ENCODE results near the gene LNX1. TPM values are rescaled to one million over a fixed set of nuclear protein-coding genes. Genes with fewer than 3 reads are reported as not detected.

LNX1 gene
- total and polyA plus RNA-seq, 2 donors (not counting 3 experiments of a cell fraction or from before 2014, with no cell fraction given) = 0.72 to 1.3 TPM

DNA sequence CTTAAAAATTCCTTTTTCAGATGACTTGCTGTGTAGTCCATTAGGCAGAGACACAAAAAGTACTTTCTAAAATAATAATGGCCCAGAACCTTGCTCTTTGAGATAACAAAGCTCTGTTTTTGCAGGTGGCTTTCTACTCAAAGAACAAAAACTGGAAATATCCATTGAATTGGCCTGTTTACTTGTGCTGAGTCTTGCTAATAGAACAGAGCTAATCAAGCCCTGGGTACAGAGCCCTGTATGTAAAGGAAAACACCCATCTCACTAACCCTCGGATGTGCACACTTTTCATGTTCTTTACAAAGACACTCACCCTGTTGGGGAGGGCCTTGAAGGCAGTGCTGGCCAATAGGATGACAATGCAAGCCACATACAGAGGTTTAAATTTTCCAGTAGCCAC lies 27.0 kb upstream of the LNX1 start:
- Histone ChIP-seq H3K4me3 (replicated peaks in 1 of 3; ENCODE audit: insufficient read depth in 1 of 3, low read depth in 1 of 3, low read length in 3 of 3) (no peak overlapping the region), H3K36me3 (ENCODE audit: control insufficient read depth in 2 of 2, extremely low read depth in 1 of 2, insufficient read depth in 2 of 2, low read length in 2 of 2) (no peaks in the 10 kb centered on the region), H3K27ac (ENCODE audit: insufficient read depth, low read depth, low read length) (no peak overlapping the region), H3K9me1 (replicated peaks; ENCODE audit: control insufficient read depth, extremely low read depth, insufficient read depth, low read length) (no peaks in the 10 kb centered on the region), H3K9ac (replicated peaks; ENCODE audit: extremely low read depth, insufficient read depth, low read length) (no peak overlapping the region), H3K9me3 (replicated peaks; ENCODE audit: control insufficient read depth, insufficient read depth, low read length) (no peaks in the 10 kb centered on the region), H3K4me1 (ENCODE audit: control insufficient read depth, extremely low read depth, insufficient read depth, low read length) (no peaks in the 10 kb centered on the region), H4K20me1 (replicated peaks; ENCODE audit: control insufficient read depth, extremely low read depth, insufficient read depth, low read length) (no peaks in the 10 kb centered on the region), H3K79me2 (ENCODE audit: control insufficient read depth, insufficient read depth, low read length) (no peaks in the 10 kb centered on the region), H3K27me3 (ENCODE audit: control insufficient read depth in 2 of 2, insufficient read depth in 2 of 2, low read length in 2 of 2) (peaks cover 2% of the 10 kb centered on the region in 2 experiments), H3K4me2 (ENCODE audit: insufficient read depth, low read length) (no peak overlapping the region), H2AFZ (ENCODE audit: low read depth, low read length) (no peak overlapping the region)
- dilution Hi-C loops (cut with MboI; ENCODE audit: extremely low pct_ligation_motif_present, low sequenced_read_pairs) = no loop called here
- TF ChIP-seq, protein P1, sequence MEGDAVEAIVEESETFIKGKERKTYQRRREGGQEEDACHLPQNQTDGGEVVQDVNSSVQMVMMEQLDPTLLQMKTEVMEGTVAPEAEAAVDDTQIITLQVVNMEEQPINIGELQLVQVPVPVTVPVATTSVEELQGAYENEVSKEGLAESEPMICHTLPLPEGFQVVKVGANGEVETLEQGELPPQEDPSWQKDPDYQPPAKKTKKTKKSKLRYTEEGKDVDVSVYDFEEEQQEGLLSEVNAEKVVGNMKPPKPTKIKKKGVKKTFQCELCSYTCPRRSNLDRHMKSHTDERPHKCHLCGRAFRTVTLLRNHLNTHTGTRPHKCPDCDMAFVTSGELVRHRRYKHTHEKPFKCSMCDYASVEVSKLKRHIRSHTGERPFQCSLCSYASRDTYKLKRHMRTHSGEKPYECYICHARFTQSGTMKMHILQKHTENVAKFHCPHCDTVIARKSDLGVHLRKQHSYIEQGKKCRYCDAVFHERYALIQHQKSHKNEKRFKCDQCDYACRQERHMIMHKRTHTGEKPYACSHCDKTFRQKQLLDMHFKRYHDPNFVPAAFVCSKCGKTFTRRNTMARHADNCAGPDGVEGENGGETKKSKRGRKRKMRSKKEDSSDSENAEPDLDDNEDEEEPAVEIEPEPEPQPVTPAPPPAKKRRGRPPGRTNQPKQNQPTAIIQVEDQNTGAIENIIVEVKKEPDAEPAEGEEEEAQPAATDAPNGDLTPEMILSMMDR (IDR thresholded peaks at IDR 0.05; ENCODE audit: extremely low read depth in 1 of 2, insufficient read depth in 1 of 2, low read depth in 1 of 2, low read length in 2 of 2) = no peak
- no peak for TF ChIP-seq MYC (IDR thresholded peaks at IDR 0.05; ENCODE audit: low read depth, low read length)
- TF ChIP-seq POLR2AphosphoS5 (IDR thresholded peaks at IDR 0.05; ENCODE audit: insufficient read depth, low read depth, low read length) = no peak
- TF ChIP-seq, protein P2, sequence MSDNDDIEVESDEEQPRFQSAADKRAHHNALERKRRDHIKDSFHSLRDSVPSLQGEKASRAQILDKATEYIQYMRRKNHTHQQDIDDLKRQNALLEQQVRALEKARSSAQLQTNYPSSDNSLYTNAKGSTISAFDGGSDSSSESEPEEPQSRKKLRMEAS (IDR thresholded peaks at IDR 0.05; ENCODE audit: insufficient read depth, insufficient read length) = no peak
- TF ChIP-seq GATA2 (IDR thresholded peaks at IDR 0.05; ENCODE audit: insufficient read depth, insufficient read length, low read depth, low read length) = no peak
- no peak for TF ChIP-seq FOS (IDR thresholded peaks at IDR 0.05; ENCODE audit: borderline replicate concordance, insufficient read depth, low read length)
- no peak for TF ChIP-seq EZH2 (IDR thresholded peaks at IDR 0.05; ENCODE audit: borderline replicate concordance, low read depth, low read length, severe bottlenecking)
- no peak for TF ChIP-seq POLR2A (IDR thresholded peaks at IDR 0.05; ENCODE audit: low read depth, low read length)
- TF ChIP-seq JUN (IDR thresholded peaks at IDR 0.05; ENCODE audit: borderline replicate concordance, insufficient read depth, insufficient read length, low read depth) = no peak
- intact Hi-C loops (cut with micrococcal nuclease) = no loop called here
- CTCF ChIA-PET = interaction anchor here (0.5 to 2.1 kb wide), 9 partner anchors 9 to 615 kb away, joined by 3 to 9 read pairs (median 3); no protein-coding TSS in a partner anchor
- no TSS peak for BruUV-seq (replicated peaks)
- POLR2A ChIA-PET = no interaction called here
- DNase-seq (ENCODE audit: low read depth, low spot score) (peak; percentile 78), FAIRE-seq (peak; percentile 18)

Measured in endothelial cell of umbilical vein (primary cell).